Esophagus muscularis mucosa (tissue), 4 donors: Measurements from ENCODE around the gene CLASRP.

Experiments used
- CTCF ChIP-seq, 3 experiments: fragments of 200-600 bp in 2 of 3; fragments of 450-650 bp in 1 of 3; sonication (generic) in 2 of 3; IDR thresholded peaks; one replicate each; pipeline ENCODE4 v1.5.1; 2017 to 2019; ENCODE audit warnings: antibody characterized with exemption in 3 of 3, mild to moderate bottlenecking in 2 of 3, moderate library complexity in 1 of 3
- EP300 ChIP-seq: sonication (generic); formaldehyde crosslinking; IDR thresholded peaks from one replicate; pipeline ENCODE4 v1.6.1; 2017; ENCODE audit warnings: antibody characterized with exemption
- POLR2A ChIP-seq: fragments of 450-650 bp; IDR thresholded peaks from one replicate; pipeline ENCODE4 v1.6.1; 2017; ENCODE audit warnings: antibody characterized with exemption, moderate library complexity, mild to moderate bottlenecking, low read depth
- POLR2AphosphoS5 ChIP-seq, 2 donors: sonication (generic); formaldehyde crosslinking; IDR thresholded peaks; one replicate each; pipeline ENCODE4 v1.6.1; 2017; ENCODE audit warnings: antibody characterized with exemption in 2 of 2

- TF ChIP-seq POLR2A (no peak), CTCF (IDR thresholded peaks at IDR 0.05) (no peak), EP300 (no peak), POLR2AphosphoS5 (IDR thresholded peaks at IDR 0.05) (no peak)
Measured at GRCh38 chr19:45019187-45019586, 19.7 kb upstream of the CLASRP start.
